Lung (tissue), 16 donors: Measurements from ENCODE around the gene TOGARAM2. TPM values are rescaled to one million over a fixed set of nuclear protein-coding genes. Genes with fewer than 3 reads are reported as not detected.

ENCODE experiments used
- ATAC-seq: fragments of 200-7000 bp; cut with Tn5 transposase; one replicate; pipeline ENCODE4 v1.9.1; 2020; ENCODE audit warnings: moderate number of reproducible peaks; ENCODE audit not compliant: insufficient read depth, low FRiP score
- DNase-seq, 3 donors: peaks; one replicate each; pipeline ENCODE4 v3.0.0-alpha.2; 2013 to 2017
- H3K27ac ChIP-seq, 2 donors: one replicate each; pipeline ENCODE4 v1.5.1; 2013; ENCODE audit warnings: mild to moderate bottlenecking in 2 of 2, moderate library complexity in 2 of 2, control low read depth in 1 of 2, inconsistent platforms in 1 of 2, low read depth in 1 of 2, low read length in 1 of 2
- H3K27me3 ChIP-seq, 3 donors: one replicate each; pipeline ENCODE4 v1.5.1; 2013; ENCODE audit warnings: low read length in 2 of 3; ENCODE audit not compliant: control insufficient read depth in 3 of 3, insufficient read depth in 3 of 3
- H3K36me3 ChIP-seq, 4 donors: one replicate each; pipeline ENCODE4 v1.5.1; 2013; ENCODE audit warnings: low read length in 4 of 4, mild to moderate bottlenecking in 1 of 4, moderate library complexity in 1 of 4; ENCODE audit not compliant: control insufficient read depth in 4 of 4, insufficient read depth in 4 of 4
- H3K4me1 ChIP-seq, 5 donors: one replicate each; pipeline ENCODE4 v1.5.1; 2013; ENCODE audit warnings: low read length in 5 of 5, mild to moderate bottlenecking in 2 of 5, moderate library complexity in 1 of 5; ENCODE audit not compliant: control insufficient read depth in 5 of 5, insufficient read depth in 5 of 5
- H3K4me3 ChIP-seq: one replicate; pipeline ENCODE4 v1.5.1; 2013; ENCODE audit warnings: mild to moderate bottlenecking, control low read depth, moderate library complexity
- H3K9ac ChIP-seq, 2 donors: one replicate each; pipeline ENCODE4 v1.5.1; 2013; ENCODE audit warnings: low read length in 2 of 2, control low read depth in 1 of 2; ENCODE audit not compliant: insufficient read depth in 1 of 2
- H3K9me3 ChIP-seq, 4 donors: one replicate each; pipeline ENCODE4 v1.5.1; 2013; ENCODE audit warnings: low read length in 3 of 4, mild to moderate bottlenecking in 1 of 4, moderate library complexity in 1 of 4; ENCODE audit not compliant: control insufficient read depth in 4 of 4, insufficient read depth in 3 of 4
- CTCF ChIP-seq: IDR thresholded peaks from 2 replicates; pipeline ENCODE4 v1.5.1; 2012; ENCODE audit warnings: mild to moderate bottlenecking; ENCODE audit errors: control extremely low read depth, extremely low read depth
- whole genome bisulfite sequencing, 2 donors: extraction: QIAGEN DNeasy Blood & Tissue Kit; methylation state at CpG; one replicate each; pipeline ENCODE4 v1.1.7; 2013; 5-methylcytosine and 5-hydroxymethylcytosine counted together
- long read RNA-seq, 5 donors: transcript quantifications; one replicate each; lab custom pipeline, GENCODE V29; 2026
- polyA plus RNA-seq, 2 donors: library from polyadenylated mRNA; stranded (reverse); fragments of 200-250 nt; gene quantifications; one replicate each; pipeline ENCODE4 v1.2.1, GENCODE V29; 2013
- total RNA-seq, 2 donors: library from RNA; depleted of rRNA in 1 of 2; stranded (reverse); fragments of >200 nt in 1 of 2; gene quantifications; one replicate each; pipeline ENCODE4 v1.2.1, GENCODE V29; 2014 to 2021
- donor health status: control.
- donor health status: control.
- donor health status: Bipolar disorder and iron deficiency.
- donor health status: healthy.
- donor health status: DM: yes; HTN: yes; CAD: no.

TOGARAM2 gene
- total RNA-seq (10 to 100 TPM in 1 of 2 donors, 1 to 10 TPM in 1; 7.0 to 19.8 TPM), polyA plus RNA-seq (1 to 10 TPM; 7.9 to 9.3 TPM)
- long read RNA-seq, donor 1, full-length matches to known transcripts: 1 of 1 reads
- long read RNA-seq, donor 1, partial matches to known transcripts: 0 of 1 reads
- long read RNA-seq, donor 1, other reads (novel, unspliced or antisense): 0 of 1 reads
- long read RNA-seq, donor 2: 0 reads
- long read RNA-seq, donor 3: 0 reads
- long read RNA-seq, donor 4: 0 reads
- long read RNA-seq, donor 5: 0 reads

GRCh38 chr2:28981016-28981441 lies at the start of gene TOGARAM2:
Gene TOGARAM2 (plus strand): TSS chr2:28981298. CDS start chr2:28994835, 13,537 bp downstream.
- 40 to 75% methylated on average over 10 of the region's 10 CpGs for WGBS, 2 donors
- no peaks in the 10 kb centered on the region for H3K9me3 ChIP-seq
- H3K4me1 ChIP-seq: peaks cover 0 to 10% (median 0%) of the 10 kb centered on the region in 5 donors
- ATAC-seq (peak; percentile 62), DNase-seq (peak; percentile 66 to 77 (median 66))
- no peaks in the 10 kb centered on the region for H3K27me3 ChIP-seq
- peak within 1 kb of the TSS in 1 of 2 donors; percentile 18 for H3K27ac ChIP-seq
- H3K4me3 ChIP-seq: no peak within 1 kb of the TSS
- no peak for TF ChIP-seq CTCF
- no peak within 1 kb of the TSS for H3K9ac ChIP-seq
- no peaks in the 10 kb centered on the region for H3K36me3 ChIP-seq

GRCh38 chr2:28934769-28935168 lies 46.3 kb upstream of the TOGARAM2 start:
- peaks cover 5 to 38% (median 20%) of the 10 kb centered on the region in 4 donors for H3K36me3 ChIP-seq

GRCh38 chr2:28941008-28941407 lies 40.1 kb upstream of the TOGARAM2 start:
- WGBS, 2 donors: 91 to 96% methylated on average over 3 of the region's 3 CpGs
- no peak for TF ChIP-seq CTCF

More at GRCh38 chr2:28934769-28935168, 46.3 kb upstream of the TOGARAM2 start:
- Histone ChIP-seq H3K4me1 (no peaks in the 10 kb centered on the region), H3K27me3 (no peaks in the 10 kb centered on the region), H3K27ac (no peak overlapping the region), H3K4me3 (no peak overlapping the region), H3K9me3 (no peaks in the 10 kb centered on the region), H3K9ac (no peak overlapping the region)
- WGBS, 2 donors: 97 to 99% methylated on average over 2 of the region's 2 CpGs
- ATAC-seq (no peak), DNase-seq (no peak)
- no peak for TF ChIP-seq CTCF

More at GRCh38 chr2:28941008-28941407, 40.1 kb upstream of the TOGARAM2 start:
- Histone ChIP-seq H3K4me3 (no peak overlapping the region), H3K9ac (no peak overlapping the region), H3K27ac (no peak overlapping the region), H3K36me3 (peaks cover 21 to 48% (median 31%) of the 10 kb centered on the region in 4 donors), H3K4me1 (no peaks in the 10 kb centered on the region), H3K27me3 (no peaks in the 10 kb centered on the region), H3K9me3 (peaks cover 0 to 1% (median 0%) of the 10 kb centered on the region in 4 donors)
- no peak for DNase-seq
- no peak for ATAC-seq
